Left renal cortex interstitium (tissue), 4 donors: ENCODE measurements around the gene GVQW3. TPM values are rescaled to one million over a fixed set of nuclear protein-coding genes. Genes with fewer than 3 reads are reported as not detected.
"Not testable (repeated sequence)": the region's sequence is repeated elsewhere in the genome, so short reads cannot be mapped to it uniquely, and the experiment has no call there.

Experiments used
- DNase-seq, 4 donors: peaks; one replicate each; pipeline ENCODE4 v3.0.0-alpha.2; 2013; ENCODE audit warnings: low read depth in 4 of 4, low spot score in 2 of 4, missing footprints in 1 of 4
- polyA plus RNA-seq, 4 donors: library from polyadenylated mRNA; unstranded; fragments of 120-200 nt; gene quantifications; one replicate each; pipeline ENCODE4 v1.2.1, GENCODE V29; 2013; ENCODE audit not compliant: insufficient read length in 4 of 4

The GVQW3 gene
- polyA plus RNA-seq, 4 donors: 8.2 to 19.6 (median 14.0) TPM

GRCh38 chr11:76382209-76382608 lies 1.1 kb downstream of the GVQW3 start:
- no peak for DNase-seq

- DNase-seq: no peak
Observed at GRCh38 chr11:76385903-76386302, 4.8 kb downstream of the GVQW3 start.

DNA sequence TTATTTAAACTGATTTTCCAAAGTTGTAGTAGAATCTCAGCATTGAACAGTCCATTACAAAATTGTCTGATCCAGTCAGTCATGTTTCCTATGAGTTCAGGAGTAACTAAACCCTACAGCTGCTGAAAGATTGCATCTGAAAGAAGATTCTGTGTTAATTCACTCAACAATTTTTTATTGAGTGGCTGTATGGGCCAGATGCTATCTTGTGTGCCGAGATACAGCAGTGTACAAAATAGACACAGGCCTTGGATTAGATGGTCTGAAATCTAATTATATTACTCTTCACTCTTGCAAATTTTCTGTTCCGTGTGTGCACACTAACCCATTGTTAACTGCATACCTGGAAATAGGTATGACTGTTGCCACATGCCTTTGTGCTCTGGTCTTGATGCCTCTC lies 7.3 kb downstream of the GVQW3 start:
- DNase-seq: no peak

DNA sequence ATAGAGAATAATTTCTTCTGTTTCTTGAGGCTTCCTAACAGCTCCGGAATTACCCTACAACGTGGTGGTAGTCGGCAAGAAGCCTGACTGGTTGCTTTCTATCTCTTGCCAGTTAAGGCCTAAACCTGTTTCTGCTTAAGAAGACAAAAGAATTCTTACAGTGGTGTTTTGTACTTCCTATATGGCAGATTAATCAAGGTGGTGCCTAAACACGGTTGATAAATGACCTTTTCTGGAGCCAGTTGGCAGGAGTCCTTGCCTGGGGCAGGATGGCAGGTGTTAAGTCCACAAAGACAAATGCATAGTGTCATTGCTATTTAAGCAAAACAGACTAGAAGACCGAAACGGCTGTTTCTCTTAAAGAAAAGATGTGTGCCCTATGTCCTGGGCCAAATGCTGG lies 9.9 kb downstream of the GVQW3 start:
- DNase-seq: no peak

- no peak for DNase-seq
Observed at GRCh38 chr11:76391811-76392475, 10.8 kb downstream of the GVQW3 start.

DNA sequence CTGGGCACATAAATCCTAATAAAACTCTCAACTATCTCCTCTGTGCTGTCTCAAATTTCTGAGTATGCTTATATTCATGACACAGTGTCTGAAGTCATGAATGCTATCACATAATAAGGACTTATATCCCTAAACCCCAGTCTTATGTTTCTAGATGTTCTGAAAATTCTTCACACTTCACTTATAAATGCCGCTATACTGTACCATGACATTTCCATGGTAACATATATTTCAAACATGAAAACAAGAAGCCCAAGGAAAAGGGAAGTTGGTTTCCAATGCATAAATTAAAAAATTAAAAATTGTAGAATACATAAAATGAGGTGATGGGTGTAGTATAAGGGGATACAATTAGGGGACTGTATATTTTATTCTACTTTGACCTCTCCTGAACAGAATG lies 11.7 kb downstream of the GVQW3 start:
- DNase-seq: no peak

DNA sequence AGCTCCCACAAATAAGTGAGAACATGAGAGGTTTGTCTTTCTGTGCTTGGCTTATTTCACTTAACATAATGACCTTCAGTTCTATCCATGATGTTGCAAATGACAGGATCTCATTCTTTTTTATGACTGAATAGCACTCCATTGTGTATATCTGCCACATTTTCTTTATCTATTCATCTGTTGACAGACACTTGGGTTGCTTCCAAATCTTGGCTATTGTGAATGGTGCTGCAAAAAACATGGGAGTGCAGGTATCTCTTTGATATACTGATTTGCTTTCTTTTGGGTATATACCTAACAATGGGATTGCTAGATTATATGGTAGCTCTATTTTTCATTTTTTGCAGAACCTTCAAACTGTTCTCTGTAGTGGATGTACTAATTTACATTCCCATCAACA lies 13.3 kb downstream of the GVQW3 start:
- no peak for DNase-seq

DNA sequence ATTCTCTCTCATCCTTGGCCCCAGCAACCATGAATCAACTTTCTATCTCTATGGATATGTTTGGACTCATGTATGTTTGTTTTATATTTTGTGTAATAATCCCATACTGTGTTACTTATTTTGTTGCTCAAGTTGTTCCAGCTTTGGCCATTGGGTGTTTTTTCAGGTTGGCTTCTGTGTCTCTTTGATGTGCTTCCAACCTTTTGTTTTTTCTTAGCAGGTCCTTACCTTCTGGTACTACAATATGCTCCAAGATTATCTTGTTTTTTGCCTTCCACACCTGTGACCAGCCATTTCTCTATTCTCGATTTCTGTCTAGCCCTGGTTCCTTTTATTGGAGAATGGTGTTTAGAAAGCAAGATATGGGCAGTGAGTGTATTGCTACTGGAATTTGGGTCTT lies 14.2 kb downstream of the GVQW3 start:
- no peak for DNase-seq

GRCh38 chr11:76397383-76397782 lies 16.3 kb downstream of the GVQW3 start:
- no peak for DNase-seq

- DNase-seq: no peak
Observed at GRCh38 chr11:76400967-76401366, 19.8 kb downstream of the GVQW3 start.

GRCh38 chr11:76401484-76401883 lies 20.4 kb downstream of the GVQW3 start:
- DNase-seq: not testable (repeated sequence)

GRCh38 chr11:76406359-76406758 lies 25.2 kb downstream of the GVQW3 start:
- DNase-seq: no peak

DNA sequence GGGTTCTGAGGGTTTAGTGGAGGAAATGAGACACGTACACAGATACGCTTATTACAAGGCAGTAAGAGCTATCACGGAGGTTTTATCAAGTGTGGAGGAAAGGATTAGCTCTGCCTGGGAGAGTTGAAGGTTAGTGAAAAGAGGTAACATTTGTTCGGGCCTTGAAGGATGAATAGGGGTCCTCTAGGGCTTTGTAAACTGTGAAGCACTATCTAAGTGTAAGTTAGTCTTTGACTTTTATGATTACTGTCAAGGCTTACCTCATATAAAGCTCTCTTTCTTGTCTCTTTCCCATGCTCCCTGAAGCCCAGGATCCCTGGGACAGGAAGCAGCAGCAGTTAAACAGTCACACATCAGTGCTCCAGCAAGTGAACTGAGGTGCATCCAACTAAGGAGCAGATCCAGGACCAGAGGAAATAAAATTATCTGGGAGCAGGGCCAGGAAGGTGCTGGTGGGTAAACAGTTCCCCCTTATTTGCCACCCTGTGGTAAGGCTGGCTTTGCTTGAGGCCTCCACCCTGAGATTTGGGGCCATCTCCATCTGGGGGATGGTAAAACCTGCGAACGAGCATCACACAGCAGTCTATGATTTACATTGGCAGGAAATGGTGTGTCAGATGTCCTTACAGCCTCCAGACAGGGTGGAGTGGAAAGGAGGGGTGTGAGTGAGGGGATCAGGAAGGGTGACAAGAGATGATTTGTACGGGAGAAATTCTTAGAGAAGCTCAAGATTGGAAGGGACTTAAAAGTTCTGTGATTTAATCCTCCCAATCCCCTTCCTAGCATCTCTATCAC lies 27.2 kb downstream of the GVQW3 start:
- DNase-seq: peak in 2 of 4 donors; percentile 23 to 46

DNA sequence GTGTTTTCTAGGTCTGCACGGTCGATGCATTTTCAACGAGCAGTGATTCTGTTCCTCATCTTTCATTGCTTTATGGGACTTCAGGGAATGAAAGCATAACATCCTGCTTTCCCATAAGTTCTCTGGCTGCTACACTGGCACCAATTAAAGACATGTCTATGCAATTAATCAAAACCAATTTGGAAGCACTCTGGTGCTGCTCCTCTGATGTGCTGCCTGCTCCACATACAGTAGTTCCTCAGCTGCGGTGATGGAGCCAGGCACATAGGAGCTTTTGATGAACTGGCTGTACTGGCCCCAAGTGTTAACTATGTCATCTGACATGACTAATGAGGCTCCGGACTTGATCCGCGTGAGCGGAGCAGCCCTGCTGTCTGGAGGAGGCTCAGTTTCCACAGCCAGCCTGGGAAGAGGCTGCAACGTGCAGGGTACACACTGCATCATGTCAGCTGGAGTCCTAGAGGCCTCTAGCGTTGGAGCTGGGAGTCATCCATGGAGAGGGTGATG lies 29.8 kb downstream of the GVQW3 start:
- DNase-seq: peak; percentile 51 to 71 (median 60)

DNA sequence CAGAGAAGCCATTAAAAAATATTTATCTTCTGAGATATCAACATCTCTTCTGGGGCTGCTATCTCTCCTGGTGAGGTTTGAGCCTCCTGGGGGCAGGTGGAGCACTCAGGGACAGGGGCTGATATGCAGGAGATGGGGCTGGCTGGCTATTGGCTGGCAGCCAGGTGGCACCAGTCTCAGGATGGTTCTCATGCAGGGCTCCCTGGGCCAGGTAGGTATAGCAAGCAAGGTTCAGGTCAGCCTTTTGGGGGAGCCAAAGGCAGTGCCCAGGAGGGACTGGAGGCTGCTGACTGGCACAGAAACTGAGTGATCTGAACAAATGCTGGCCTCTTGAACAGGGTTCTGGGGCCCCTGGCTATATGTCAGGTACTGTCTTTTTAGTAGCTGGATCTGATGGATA lies 34.0 kb downstream of the GVQW3 start:
- DNase-seq: no peak

DNA sequence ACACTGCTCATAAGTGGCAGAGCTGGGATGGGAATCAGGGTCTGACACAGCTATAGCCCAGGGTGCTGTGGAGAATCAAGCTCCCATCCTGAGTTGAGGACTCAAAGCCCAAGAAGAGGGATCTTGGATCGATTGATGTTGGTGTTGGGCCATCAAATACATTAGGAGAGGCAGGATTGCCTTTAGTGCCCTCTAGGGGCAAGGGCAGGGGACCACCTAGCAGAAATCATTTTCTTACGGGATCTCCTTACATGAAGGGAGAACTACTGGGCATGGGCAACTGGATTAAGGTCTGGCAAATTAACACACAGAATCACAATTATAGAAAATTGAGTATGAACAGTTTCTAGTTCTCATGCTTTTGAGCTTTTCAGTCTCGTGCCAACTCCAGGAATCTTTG lies 38.8 kb downstream of the GVQW3 start:
- DNase-seq: no peak

DNA sequence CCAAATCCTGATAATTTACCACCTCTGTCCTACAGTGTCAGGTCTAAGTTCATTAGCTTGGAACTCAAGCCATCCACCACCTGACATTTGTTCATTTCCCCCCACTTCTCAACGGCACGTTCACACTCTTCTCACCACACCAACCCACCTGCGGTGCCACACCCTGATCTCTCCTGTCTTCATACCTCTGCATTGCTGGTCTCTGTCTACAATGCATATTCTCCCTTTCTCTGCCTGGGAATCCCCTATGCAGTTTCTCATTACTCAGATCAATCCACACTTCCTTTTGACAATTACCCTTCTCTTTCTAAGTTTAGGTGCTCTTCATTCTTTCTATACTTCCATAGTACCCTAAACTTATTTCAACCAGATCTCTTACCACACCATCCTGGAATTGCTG lies 43.3 kb downstream of the GVQW3 start:
- DNase-seq: no peak

GRCh38 chr11:76424891-76425290 lies 43.8 kb downstream of the GVQW3 start:
- no peak for DNase-seq

DNA sequence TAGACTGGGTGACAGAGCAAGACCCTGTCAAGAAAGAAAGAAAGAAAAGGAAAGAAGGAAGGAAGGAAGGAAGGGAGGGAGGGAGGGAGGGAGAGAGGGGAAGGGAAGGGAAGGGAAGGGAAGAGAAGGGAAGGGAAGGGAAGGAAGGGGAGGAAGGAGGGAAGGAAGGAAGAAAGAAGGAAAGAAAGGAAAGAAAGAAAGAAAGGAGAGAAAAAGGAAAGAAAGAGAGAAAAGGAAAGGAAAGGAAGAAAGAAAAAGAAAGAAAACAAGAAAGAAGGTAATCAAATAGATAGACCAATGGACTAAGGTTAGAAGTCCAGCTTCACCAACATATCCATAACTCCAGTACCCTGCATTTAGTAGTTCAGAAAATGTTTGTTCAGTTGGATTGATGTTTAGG lies 45.5 kb downstream of the GVQW3 start:
- no peak for DNase-seq

DNA sequence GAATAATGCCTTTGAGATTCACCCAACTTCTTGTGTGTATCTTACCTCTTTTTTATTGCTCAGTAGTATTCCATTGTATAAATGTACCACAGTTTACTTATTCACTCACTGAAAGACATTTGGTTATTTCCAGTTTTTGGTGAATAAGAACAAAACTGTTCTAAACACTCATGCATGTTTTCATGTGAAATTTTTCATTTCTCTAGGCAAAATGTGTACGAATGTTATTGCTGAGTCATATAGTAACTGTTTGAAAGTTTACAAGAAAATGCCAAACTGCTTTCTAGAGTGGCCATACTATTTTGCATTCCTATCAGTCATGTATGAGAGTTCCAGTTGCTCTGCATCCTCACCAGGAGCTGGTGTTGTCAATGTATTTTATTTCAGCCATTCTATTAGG lies 54.9 kb downstream of the GVQW3 start:
- no peak for DNase-seq

DNA sequence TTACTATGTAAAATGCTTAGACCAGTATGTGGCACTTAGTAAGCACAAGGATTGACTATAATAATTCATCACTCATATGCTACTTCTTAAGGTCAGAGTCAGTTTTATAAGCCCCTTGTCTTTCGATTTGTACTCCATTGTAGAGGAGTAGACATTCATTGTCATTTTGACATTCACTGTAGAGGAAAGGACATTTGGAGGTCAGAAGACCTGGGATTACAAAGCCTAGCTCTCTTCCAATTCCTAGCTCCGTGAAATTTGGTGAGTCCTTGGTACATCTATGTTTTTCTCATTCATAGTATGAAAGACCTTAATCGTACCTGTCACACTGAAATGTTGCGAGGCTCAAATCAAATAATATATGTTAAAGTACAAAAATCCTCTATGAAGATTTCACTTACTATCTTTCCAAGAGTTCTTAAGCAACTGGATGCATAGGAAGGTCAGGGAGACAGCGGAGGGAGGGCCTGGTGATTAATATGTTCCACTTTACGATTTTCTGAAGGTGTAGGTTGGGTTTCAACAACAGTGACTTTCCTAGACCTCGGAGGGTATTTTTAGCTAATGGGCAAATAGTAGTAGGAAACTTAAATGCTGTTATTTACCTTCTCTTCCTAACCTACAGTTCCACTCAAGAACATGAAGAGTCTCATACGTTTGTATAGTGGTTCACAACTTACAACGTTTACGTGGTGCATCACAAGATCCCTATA lies 62.3 kb downstream of the GVQW3 start:
- peak in 1 of 4 donors; percentile 43 for DNase-seq

DNA sequence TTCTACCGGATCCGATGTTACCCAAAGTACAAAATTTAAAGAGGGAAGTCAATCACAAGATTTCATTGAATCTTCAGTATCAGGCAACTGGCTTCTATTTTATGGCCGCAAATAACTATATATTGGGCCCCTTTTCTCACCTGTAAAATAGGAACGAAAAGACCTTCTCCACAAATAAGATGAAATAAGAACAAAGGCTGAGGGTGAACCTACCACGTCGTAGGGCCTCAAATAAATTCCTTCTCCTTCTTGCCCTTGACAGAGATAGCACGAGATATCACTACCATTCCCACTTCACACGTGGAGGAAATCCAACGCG lies 62.9 kb downstream of the GVQW3 start:
- no peak for DNase-seq
